SKM-1 (cell line): ENCODE measurements around the gene ABT1.

Experiments used
- DNase-seq: peaks from one replicate; lab custom pipeline; 2025; ENCODE audit not compliant: unreplicated experiment; lab: John Stamatoyannopoulos, UW

Gene ABT1

GRCh38 chr6:26602262-26602661 lies 5.5 kb downstream of the ABT1 start:
- no peak for DNase-seq

GRCh38 chr6:26604026-26604425 lies 7.3 kb downstream of the ABT1 start:
- no peak for DNase-seq

- no peak for DNase-seq
Measured at GRCh38 chr6:26604797-26605196, 8.0 kb downstream of the ABT1 start.

DNA sequence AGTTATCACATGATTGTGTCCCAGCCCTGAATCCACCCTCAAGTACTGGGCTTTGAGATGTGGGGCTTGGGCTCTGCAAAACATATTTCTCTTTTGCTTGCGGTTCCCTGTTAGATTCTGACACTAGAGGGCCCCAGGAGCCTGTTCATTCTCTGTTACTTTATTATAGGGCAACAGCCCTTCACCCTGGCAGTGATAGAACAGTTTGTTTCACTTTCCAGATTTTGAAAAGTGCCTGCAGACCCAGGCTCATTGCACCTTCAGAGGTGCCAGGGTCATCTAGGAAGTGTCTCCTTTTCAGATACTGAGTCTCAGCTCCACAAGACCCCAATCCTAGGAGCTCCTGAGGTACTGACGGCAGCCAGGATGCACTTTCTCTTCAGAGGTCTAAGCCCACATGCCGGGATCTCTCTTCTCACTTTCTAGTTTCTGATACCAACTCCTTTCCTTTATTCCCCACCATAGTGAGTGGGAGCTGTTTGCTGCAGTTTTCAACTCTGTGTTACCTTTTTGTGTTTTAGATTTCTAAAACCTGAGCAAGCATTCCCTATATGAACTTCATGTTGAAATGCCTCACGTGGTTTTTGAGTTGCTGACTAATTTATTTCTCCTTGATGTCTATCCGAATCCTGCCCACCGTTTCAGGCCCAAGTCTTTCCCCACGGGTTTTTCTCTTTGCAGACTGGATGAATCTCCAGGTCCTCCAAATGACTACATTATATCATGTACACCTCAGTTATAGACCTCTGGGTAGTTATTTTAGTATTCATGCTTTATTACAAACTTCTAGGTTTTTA lies 10.9 kb downstream of the ABT1 start:
- DNase-seq: peak; percentile 44

DNA sequence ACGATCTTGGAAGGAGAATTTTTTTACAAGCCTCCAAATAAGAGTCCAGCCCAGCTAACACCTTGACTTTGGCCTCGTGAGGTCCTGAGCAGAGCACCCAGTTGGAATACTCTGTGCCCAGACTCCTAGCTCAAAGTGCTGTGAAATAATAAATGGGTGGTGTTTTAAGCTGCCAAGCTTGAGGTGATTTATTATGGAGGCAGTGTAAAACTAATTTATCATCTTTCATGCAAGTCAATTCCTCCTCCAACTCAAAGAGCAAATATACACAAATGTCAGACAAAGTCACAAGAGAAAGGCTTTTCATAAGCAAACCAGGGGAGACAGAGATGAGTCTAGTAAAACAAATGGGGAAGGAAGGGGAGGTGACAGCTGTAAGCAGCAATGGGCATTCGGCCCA lies 12.7 kb downstream of the ABT1 start:
- DNase-seq: no peak

DNA sequence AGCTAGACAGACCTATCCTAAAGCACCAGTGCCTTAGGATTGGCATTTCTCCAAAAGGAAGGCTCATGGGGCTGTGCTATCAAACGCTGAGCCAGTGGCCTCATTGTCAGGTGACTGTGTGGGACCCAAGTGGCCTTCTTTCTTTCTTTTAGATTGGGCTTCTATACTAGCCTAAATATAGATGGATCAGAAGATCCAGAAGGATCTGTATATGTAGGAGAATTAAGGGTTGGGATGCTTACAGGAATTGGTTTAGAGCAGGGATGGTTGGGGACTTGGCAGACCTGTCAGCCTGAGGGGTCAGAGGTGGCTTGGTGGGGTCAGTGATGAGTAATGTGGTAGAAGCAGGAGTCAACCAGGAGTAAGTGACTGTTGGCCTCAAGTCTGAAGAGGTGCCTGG lies 14.8 kb downstream of the ABT1 start:
- no peak for DNase-seq

- no peak for DNase-seq
Measured at GRCh38 chr6:26613201-26613600, 16.4 kb downstream of the ABT1 start.

GRCh38 chr6:26613689-26614683 lies 17.2 kb downstream of the ABT1 start:
- DNase-seq: no peak

DNA sequence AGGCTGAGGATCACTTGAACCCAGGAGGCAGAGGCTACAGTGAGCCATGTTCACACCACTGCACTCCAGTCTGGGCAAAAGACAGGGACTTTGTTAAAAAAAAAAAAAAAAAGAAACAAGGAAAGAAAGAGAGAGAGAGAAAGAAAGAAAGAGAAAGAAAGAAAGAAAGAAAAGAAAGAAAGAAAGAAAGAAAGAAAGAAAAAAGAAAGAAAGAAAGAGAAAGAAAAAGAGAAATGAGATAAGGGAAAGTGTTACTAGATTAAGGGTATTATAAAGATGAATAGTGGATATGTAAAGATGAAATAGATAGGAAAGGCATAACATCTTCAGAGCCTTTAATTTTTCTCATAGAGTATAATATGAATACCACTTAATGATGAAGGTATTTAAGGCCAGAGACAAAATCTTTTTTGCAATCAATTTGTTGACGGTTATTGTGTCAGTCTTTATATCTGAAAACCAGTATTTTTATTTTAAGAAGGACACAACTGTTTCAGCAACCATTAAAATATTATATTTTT lies 26.6 kb downstream of the ABT1 start:
- no peak for DNase-seq

DNA sequence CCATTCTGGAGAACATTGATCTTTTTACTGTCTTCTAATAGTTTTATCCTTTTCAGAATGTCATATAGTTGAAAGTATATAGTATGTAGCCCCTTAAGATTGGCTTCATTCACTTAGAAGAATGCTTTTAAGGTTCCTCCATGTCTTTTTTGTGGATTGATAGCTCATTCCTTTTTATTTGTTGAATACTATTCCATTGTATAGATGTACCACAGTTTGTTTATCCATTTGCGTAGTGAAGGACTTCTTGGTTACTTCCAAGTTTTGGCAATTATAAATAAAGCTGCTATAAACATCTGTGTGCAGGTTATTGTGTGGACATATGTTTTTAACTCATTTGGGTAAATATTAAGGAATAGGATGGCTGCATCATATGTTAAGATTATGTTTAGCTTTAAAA lies 27.8 kb downstream of the ABT1 start:
- DNase-seq: no peak

- DNase-seq: no peak
Measured at GRCh38 chr6:26627843-26628242, 31.1 kb downstream of the ABT1 start.

GRCh38 chr6:26629359-26629758 lies 32.6 kb downstream of the ABT1 start:
- no peak for DNase-seq

DNA sequence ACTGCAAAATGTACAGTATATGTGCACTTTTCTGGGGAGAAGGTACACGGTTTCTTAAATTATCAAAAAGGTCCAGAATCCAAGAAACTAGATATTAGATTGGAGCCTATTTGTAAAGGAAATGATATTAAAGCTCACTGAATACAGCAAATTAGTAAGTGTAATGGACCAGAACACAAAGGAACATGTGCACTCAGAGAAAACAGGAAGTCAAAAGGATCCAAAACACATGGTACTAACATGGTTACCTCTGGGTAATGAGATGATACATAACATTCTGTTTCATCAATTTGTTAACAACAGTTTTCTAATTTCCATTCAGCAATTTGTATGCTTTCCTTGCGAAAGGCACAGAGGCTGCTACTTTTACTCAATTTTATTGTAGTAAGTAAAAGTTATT lies 44.1 kb downstream of the ABT1 start:
- DNase-seq: no peak

GRCh38 chr6:26646074-26646473 lies 49.3 kb downstream of the ABT1 start:
- no peak for DNase-seq
